C1 segment of cervical spinal cord (tissue), 14 donors: ENCODE measurements around the gene RALA.
A peak's percentile ranks its signal among the peaks of the same experiment; 100 is the strongest.
"Not testable (repeated sequence)": the region's sequence is repeated elsewhere in the genome, so short reads cannot be mapped to it uniquely, and the experiment has no call there.

ENCODE experiments used
- DNase-seq, 14 donors: peaks; one replicate each; lab custom pipeline; 2025; lab: John Stamatoyannopoulos, UW

RALA gene

DNA sequence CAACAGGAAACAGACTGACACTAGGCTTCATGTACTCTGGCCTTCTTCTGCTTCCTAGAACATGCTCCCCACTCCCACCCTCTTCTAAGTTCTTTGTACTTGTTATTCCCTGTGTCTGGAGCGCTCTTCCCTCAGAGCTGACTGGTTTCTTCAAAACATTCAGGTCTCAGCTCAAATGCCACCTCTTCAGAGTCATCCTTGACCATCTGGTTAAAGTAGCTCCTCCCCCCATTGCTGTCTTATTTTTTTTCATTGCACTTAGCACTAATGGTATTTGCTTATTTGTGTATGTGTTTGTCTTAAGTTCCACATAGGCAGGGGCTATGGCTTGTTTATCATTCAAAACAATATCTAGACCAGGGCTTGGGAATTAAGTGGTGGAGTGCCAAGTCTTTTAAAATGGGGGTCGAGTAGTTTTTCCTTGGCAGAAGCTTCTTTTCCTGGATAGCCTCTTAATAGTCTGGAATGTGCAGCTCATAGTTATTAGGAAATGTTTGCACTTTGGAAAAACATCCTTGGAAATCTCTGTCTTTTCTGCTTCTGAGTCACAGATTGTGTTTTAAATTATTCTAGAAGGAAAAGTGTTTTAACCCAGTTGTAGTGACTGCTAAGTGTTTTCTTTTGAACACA lies 60.0 kb downstream of the RALA start:
- no peak for DNase-seq

DNA sequence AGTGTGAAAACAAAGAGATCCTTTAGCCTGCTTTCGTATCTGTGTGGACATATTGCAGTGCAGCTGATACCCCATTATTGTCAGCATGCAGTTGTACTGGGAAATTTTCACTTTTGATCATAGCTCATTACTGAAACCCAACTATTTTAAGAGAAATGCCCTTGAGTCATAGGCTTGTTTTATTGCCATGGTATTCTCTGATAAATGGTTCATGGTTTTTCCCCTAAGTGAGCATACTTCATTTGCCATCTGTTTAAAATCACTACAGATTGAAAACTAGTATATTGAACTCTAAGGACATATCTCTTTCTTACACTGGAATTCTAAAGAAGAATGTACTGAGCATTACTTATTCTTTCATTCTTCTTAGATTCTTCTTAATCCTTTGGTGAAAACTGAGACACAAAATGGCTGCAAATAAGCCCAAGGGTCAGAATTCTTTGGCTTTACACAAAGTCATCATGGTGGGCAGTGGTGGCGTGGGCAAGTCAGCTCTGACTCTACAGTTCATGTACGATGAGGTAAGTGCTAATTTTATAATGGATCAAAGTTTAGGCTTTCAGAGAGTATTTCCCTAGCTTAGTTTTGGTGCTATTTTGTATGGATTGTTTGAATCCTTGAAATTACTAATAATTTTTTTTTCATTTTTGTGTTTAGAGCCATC lies 63.0 kb downstream of the RALA start:
- DNase-seq, result no peak

DNA sequence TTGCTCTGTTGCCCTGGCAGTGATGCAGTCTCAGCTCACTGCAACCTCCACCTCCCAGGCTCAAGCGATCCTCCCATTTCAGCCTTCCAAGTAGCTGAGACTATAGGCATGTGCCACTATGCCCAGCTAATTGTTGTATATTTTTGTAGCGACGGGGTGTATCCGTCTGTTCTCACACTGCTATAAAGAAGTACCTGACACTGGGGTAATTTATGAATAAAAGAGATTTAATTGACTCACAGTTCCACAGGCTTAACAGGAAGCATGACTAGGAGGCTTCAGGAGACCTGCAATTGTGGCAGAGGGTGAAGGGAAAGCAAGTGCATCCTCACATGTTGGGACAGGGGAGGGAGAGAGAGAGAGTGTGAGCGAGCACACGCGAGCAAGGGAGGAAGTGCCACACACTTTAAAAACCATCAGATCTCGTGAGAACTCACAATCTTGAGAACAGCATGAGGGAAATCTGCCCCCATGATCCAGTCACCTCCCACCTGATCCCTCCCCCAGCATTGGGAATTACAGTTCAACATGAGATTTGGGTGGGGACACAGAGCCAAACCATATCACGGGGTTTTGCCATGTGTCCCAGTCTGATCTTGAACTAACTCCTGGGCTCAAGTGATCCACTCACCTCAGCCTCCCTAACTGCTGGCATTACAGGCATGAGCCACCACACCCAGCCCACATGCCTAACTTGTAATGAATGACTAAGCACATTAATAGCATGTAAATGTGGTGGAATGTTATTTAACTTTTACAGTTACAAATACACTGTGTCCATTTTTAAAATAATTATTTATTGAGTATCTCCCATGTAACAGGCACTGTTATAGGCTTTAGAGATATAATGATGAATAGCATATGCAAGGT lies 65.5 kb downstream of the RALA start:
- no peak for DNase-seq

DNA sequence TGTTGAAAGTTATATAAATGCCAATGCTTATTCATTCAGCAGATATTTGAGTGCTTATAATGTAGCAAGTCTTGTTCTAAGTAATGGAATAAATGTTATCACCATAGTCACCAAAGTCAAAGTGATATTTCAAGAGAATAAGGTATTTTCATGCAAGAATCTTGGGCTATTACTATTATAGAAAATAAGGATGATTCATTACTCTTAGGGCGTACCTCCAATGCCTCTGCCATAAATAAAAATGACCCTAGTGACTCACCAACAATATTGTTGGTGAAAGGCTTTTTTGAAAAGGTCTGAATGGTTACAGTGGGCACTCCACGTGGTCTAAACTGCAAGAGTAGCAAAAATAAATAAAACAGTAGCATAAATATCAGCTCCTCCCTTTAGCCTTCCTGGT lies 68.4 kb downstream of the RALA start:
- no peak for DNase-seq

DNA sequence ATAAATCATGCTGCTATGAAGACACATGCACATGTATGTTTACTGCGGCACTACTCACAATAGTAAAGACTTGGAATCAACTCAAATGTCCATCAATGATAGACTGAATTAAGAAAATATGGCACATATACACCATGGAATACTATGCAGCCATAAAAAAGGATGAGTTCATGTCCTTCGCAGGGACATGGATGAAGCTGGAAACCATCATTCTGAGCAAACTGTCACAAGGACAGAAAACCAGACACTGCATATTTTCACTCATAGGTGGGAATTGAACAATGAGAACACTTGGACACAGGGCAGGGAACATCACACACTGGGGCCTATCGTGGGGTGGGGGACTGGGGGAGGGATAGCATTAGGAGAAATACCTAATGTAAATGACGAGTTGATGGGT lies 69.7 kb downstream of the RALA start:
- DNase-seq, result not testable (repeated sequence)

DNA sequence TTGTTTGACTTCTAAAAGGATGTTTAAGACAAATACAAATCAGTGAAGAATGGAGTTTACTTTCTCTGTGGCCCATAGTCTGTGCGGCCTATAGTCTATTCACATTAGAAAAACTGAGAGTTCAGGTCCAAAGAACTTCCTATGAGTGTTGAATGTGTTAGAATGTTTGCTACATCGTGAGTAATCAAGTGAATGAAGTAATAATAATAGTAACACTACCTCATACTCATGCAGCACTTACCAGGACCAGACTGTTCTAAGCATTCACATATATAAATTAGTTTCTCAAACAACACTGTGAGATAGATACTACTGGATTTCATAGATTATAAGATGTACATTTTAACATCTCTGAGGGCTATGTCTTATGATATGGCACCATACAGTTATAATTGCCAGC lies 70.4 kb downstream of the RALA start:
- no peak for DNase-seq

DNA sequence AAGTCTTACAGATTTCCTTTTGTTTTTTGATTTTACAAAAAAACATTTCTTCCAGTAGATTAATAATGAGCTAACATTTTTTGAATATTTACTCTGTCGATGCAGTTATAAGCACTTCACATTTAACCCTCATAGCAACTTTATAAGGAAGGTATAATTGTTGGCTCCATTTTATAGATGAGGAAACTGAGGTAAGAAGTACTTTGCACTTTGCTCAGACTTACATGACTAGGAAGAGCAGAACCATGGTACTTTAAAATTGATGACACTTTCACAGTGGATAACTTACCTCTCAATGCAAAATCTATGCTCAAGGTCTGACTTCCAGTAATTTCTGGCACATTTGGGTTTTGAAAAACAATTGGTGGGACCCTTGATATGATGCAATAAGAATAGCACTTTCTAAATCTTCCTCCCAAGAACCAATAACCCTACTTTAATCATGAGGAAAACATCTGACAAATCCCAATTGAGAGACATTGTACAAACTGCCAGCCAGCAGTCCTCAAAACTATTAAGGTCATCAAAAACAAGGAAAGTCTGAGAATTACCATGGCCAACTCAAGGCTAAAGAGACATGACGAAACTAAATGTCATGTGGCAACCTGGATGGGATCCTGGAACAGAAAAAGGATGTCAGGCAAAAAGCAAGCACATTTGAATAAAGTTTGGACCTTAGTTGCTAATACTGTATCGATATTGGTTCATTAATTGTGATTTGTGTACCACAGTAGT lies 72.6 kb downstream of the RALA start:
- no peak for DNase-seq

DNA sequence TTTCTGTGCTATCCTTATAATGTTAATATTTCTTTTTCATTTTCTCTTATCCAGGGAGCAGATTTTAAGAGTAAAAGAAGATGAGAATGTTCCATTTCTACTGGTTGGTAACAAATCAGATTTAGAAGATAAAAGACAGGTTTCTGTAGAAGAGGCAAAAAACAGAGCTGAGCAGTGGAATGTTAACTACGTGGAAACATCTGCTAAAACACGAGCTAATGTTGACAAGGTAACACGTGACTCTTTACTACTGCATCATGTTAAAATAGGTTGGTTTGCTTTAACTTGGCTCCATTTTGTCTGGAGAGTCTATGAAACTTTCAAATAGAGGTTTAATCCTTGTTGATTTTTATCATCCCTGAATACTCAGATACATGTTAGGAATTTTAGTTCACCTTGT lies 73.3 kb downstream of the RALA start:
- DNase-seq, result no peak

DNA sequence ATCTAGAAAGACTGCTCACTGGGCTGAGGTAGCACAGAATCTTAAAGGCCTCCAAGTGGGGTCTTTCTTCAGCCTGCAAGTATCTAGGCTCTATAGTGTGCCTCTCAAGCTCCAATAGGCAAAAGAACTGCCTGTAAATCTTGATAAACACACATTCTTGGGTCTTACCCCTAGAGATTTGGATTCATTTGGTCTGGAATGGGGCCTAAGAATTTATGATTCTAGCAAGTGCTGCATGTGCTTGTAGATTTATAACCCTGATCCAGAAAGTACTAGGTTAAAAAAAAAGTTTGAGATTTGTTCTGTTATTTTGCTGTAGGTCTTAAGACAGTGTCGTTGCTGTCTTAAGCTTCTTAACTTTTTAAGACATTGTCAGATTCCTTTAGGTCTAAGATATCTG lies 74.1 kb downstream of the RALA start:
- DNase-seq, result no peak

DNA sequence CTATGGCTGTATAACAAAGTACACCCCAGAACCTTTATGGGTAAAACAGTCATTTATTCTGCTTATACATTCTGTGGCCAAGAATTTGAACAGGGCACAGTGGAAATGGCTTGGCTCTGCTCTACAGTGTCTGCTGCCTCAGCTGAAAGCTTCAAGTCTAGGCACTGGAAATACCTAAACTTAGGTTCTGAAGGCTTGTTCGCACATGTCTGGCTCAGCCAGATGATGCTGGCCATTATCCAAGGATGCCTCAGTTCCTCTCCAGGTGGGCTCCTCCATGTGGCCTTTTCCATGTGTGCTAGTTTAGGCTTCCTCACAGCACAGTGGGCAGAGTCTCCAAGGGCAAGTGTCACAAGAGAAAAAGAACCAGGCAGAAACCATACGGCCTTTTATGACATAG lies 76.8 kb downstream of the RALA start:
- DNase-seq, result no peak

DNA sequence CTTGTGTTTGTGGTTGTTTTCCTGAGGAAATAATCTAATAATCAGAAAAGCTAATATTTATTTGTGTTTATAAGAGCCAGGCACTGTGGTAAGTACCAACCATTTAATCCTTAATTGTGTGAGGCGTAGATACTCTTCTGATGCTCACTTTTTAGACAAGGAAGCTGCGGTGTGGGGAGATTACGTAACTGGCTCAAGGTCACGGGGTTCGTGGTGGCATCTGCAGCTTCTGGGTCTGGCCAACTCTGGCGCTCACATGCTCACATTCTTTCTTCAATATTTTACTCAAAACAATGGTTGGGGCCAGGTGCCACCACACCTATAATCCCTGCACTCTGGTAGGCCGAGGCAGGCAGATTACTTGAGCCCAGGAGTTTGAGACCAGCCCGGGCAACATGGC lies 77.6 kb downstream of the RALA start:
- DNase-seq, result peak in 3 of 14 donors; percentile 1 to 26 (median 6)

DNA sequence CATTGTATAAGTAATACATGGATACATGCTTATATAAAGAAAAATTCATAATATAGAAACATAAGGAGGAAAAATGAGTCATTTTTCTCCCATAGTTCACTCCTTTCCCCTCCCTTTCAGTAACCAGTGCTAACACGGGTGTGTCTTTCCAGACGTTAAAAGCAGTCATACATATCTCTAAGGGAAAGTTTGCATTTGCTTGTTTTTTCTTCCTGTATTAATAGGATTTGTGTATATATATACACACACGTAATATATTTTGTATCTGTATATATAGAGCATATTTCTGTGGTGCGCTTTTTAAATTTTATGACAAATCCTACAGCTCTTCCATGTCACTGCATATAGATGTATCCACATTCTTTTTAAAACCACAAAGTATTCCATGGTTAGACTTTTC lies 78.8 kb downstream of the RALA start:
- DNase-seq, result no peak

DNA sequence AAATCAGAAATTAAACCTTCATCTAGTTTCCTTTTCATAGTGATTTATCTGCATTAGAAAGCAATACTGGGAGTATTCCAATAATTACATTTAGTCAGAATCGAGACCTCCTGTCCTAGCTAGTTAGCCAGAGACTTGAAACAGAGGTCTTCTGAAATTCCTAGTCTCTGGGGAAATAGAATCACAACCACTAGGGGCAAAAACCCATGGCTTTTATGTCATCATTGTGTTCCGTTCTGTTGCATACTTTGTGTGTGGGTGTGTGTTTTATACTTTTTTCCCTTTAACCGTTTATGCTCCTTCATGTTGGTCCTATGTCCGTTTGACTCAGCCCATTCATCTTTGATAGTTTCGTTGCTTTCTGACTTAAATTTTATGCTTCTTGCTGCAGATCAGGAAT lies 79.8 kb downstream of the RALA start:
- DNase-seq, result no peak

DNA sequence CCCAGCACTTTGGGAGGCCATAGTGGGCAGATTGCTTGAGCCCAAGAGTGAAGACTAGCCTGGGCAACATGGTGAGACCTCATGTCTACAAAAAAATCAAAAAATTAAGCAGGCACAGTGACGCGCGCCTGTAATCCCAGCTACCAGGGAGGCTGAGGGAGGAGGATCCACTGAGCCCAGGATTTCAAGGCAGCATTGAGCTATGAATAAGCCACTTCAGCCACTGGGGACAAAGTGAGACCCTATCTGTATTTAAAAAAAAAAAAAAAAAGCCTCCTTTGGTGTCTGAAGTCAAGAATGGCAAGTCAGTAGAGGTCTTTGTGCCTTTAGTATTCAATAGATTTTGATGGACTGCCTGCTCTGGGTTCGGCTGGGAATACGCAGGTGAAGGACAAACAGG lies 85.7 kb downstream of the RALA start:
- no peak for DNase-seq

DNA sequence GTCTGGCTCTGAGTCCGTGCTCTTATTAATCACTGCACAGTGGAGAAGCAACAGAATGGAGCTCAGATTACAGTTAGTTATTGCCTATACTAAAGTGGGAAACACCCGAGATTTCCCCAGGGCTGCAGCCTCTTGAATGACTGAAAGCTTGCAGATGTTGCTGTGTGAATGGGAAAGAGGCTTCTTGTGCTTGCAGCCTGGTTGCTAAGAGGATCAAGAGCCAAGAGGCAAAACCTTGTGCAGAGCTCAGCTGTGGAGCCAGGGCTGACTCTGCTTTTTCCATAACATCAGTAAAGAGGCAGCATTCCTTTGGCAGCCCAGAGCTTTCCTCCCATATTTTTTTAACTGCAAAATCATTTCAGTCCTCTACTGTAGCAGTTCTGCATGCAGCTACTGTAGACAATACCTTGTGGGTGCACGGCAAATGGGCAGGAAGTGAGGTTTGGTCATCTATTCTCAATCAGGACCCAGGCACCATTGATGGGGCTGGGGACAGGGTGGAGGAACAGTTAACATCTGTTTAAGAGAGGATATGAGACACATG lies 86.5 kb downstream of the RALA start:
- DNase-seq, result peak in 1 of 14 donors; percentile 5

DNA sequence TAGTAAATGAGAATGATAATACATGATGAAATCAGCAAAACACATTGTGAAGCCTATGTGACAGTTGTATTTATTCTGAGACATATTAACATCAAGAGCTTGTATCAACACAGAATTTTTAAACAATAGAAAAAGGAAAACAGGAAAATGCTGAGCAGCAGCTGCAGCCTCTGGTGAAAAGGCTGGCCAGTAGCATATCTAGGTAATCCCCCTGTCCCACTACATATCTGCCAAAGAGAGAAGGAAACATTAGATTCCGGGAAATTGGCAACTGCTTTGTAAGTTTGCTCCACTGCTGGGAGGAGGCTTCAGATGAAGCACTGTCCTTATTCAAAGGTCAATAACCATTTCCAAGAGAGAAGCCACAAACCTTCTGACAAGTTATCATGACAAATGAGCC lies 89.4 kb downstream of the RALA start:
- no peak for DNase-seq

DNA sequence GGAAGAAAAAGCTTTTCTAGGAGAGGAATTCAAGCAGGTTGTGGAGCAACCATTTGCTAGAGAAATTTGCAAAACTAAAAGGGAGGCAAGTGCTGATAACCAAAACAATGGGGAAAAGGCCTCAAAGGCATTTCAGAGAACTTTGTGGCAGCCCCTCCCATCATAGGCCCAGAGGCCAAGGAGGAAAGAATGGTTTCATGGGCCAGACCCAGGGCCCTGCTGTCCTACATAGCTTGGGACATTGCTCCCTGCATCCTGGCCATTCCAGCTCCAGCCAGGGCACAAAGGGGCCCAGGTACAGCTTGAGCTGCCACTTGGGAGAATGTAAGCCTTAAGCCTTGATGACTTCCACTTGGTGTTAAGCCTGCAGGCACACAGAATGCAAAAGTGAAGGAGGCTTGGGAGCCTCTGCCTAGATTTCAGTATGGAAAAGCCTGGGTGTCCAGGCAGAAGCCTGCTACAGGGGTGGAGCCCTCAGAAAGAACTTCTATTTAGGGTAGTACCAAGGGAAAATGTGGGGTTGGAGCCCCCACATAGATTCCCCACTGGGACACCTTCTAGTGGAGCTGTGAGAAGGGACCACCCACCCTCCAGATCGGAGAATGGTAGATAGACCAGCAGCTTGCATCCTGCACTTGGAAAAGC lies 91.2 kb downstream of the RALA start:
- DNase-seq, result no peak

DNA sequence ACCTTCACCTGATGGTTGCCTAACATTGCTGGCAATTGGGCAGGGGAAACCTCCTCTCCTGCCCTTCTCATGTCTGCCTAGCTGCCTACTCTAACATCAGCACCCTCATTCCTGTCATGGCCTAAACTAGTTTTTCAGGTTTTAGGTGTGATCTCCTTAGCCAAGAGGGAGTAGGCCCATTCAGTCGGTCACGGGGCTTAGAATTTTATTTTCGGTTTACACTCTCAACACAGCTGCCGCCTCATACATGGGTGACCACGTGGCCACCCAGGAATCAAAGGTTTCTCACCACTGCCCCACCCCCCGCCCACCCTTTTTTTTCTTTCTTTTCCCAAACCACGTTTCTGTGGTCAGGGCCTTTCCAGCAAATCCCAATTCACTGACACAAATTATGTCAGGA lies 97.2 kb downstream of the RALA start:
- no peak for DNase-seq

DNA sequence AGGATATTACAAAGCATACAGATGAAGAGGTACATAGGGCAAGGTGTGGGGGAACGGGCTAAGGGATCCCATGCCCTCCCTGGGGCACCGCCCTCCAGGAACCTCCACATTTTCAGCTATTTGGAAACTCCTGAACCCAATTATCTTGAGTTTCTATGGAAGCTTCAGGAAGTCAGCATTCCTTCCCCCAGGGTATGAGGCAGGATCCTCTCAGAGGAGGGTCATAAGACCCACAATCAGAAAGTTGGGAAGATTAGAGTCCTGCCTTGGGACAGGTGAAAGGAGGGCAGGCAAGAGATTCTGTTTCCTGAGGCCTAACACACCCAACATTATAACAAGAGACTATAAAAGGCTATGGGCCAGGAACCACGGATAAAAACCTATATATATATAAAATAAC lies 98.0 kb downstream of the RALA start:
- DNase-seq, result no peak

DNA sequence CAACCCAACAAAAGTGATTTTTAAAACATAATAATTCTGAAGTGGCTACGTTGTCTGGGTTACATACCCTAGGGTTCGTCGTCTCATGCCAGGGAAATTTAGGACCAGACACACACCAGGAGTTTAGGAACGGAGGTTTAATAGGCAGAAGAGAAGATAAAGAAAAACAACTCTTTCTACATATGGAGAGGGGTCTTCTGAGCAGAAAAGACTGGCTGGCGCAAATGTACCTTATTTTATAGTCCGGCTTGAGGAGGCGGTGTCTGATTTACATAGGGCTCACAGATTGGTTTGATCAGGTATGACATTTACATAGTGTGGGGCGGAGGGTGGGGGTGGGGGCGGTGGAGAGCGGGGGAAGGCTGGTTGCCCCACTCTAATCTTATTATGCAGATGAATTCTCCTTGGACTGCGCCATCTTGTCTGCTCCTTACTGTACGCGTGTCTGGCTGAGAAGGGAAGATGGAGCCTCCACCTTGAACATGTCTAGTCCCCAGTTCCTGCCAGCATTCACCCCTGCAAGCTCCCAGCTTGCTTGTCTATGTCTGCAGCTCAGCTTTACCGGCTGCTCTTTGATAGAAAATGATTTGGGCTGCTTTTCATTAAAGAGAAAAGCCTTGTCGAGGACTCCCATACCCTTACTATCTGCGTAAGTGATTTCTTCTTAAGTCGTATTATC lies 98.7 kb downstream of the RALA start:
- no peak for DNase-seq
